KOPT-K1 (cell line): ENCODE results near the gene SYTL1.

Source experiments
- H3K27ac ChIP-seq: fragments of 200-600 bp; sonication (generic); 2 replicates; pipeline ENCODE4 v1.5.1; 2016; ENCODE audit warnings: antibody characterized with exemption, mild to moderate bottlenecking, low read depth, low read length; ENCODE audit not compliant: poor library complexity, severe bottlenecking
- H3K36me3 ChIP-seq: fragments of 200-600 bp; sonication (generic); 2 replicates; pipeline ENCODE4 v1.5.1; 2017; ENCODE audit warnings: antibody characterized with exemption, mild to moderate bottlenecking, low read length, moderate library complexity; ENCODE audit not compliant: insufficient read depth
- H3K9me3 ChIP-seq: fragments of 200-600 bp; sonication (generic); 2 replicates; pipeline ENCODE4 v1.5.1; 2017; ENCODE audit warnings: antibody characterized with exemption, low read length, mild to moderate bottlenecking; ENCODE audit not compliant: insufficient read depth, poor library complexity, severe bottlenecking

The SYTL1 gene

GRCh38 chr1:27361044-27361402, 19.2 kb downstream of the SYTL1 start:
- Histone ChIP-seq H3K27ac (no peak overlapping the region), H3K9me3 (no peaks in the 10 kb centered on the region), H3K36me3 (no peaks in the 10 kb centered on the region)

GRCh38 chr1:27361553-27361952, 19.7 kb downstream of the SYTL1 start:
- no peaks in the 10 kb centered on the region for H3K9me3 ChIP-seq
- no peaks in the 10 kb centered on the region for H3K36me3 ChIP-seq
- no peak overlapping the region for H3K27ac ChIP-seq

- Histone ChIP-seq H3K9me3 (no peaks in the 10 kb centered on the region), H3K27ac (no peak overlapping the region), H3K36me3 (no peaks in the 10 kb centered on the region)
Observed at GRCh38 chr1:27363766-27364695, 22.2 kb downstream of the SYTL1 start.

GRCh38 chr1:27364696-27365371, 23.0 kb downstream of the SYTL1 start:
- no peak overlapping the region for H3K27ac ChIP-seq
- H3K36me3 ChIP-seq, result no peaks in the 10 kb centered on the region
- H3K9me3 ChIP-seq, result no peaks in the 10 kb centered on the region

GRCh38 chr1:27365372-27366112, 23.7 kb downstream of the SYTL1 start:
- Histone ChIP-seq H3K36me3 (no peaks in the 10 kb centered on the region), H3K9me3 (no peaks in the 10 kb centered on the region), H3K27ac (no peak overlapping the region)

- Histone ChIP-seq H3K36me3 (no peaks in the 10 kb centered on the region), H3K9me3 (no peaks in the 10 kb centered on the region), H3K27ac (no peak overlapping the region)
Observed at GRCh38 chr1:27366113-27366410, 24.2 kb downstream of the SYTL1 start.

GRCh38 chr1:27366411-27367159, 24.8 kb downstream of the SYTL1 start, which contains the start of gene MAP3K6:
Gene MAP3K6 (minus strand): TSS chr1:27366961. CDS start chr1:27366597, 364 bp downstream.
- Histone ChIP-seq H3K36me3 (no peaks in the 10 kb centered on the region), H3K9me3 (no peaks in the 10 kb centered on the region), H3K27ac (no peak within 1 kb of the TSS)

GRCh38 chr1:27367160-27367650, 25.4 kb downstream of the SYTL1 start:
- Histone ChIP-seq H3K9me3 (no peaks in the 10 kb centered on the region), H3K27ac (no peak overlapping the region), H3K36me3 (no peaks in the 10 kb centered on the region)

- H3K36me3 ChIP-seq, result no peaks in the 10 kb centered on the region
- no peak overlapping the region for H3K27ac ChIP-seq
- no peaks in the 10 kb centered on the region for H3K9me3 ChIP-seq
Observed at GRCh38 chr1:27368869-27369582, 27.2 kb downstream of the SYTL1 start.

GRCh38 chr1:27372022-27372807, 30.4 kb downstream of the SYTL1 start:
- Histone ChIP-seq H3K27ac (no peak overlapping the region), H3K36me3 (no peaks in the 10 kb centered on the region), H3K9me3 (no peaks in the 10 kb centered on the region)

- Histone ChIP-seq H3K36me3 (no peaks in the 10 kb centered on the region), H3K27ac (no peak overlapping the region), H3K9me3 (no peaks in the 10 kb centered on the region)
Observed at GRCh38 chr1:27372808-27373690, 31.2 kb downstream of the SYTL1 start.

GRCh38 chr1:27374362-27375086, 32.7 kb downstream of the SYTL1 start, which contains the start of gene FCN3:
Gene FCN3 (minus strand): TSS chr1:27374824. CDS start chr1:27374818, 6 bp downstream.
- Histone ChIP-seq H3K36me3 (no peaks in the 10 kb centered on the region), H3K27ac (no peak within 1 kb of the TSS), H3K9me3 (no peaks in the 10 kb centered on the region)
